OCI-LY1 (cell line): ENCODE measurements around the gene CAPN7.
A peak's percentile ranks its signal among the peaks of the same experiment; 100 is the strongest.

ENCODE experiments used
- H2AFZ ChIP-seq: fragments of 200-600 bp; sonication (generic), shearing (Covaris generic); 2 replicates; pipeline ENCODE4 v1.6.0; 2014; ENCODE audit warnings: antibody characterized with exemption, mild to moderate bottlenecking, low read length
- H3F3A ChIP-seq: fragments of 200-600 bp; sonication (generic), shearing (Covaris generic); 2 replicates; pipeline ENCODE4 v1.6.0; 2014; ENCODE audit warnings: mild to moderate bottlenecking, antibody characterized with exemption, low read length, moderate library complexity; ENCODE audit not compliant: insufficient read depth
- H3K27ac ChIP-seq: fragments of 200-600 bp; sonication (generic); 2 replicates; pipeline ENCODE4 v1.5.1; 2014; ENCODE audit warnings: low read length, mixed run types, mild to moderate bottlenecking, low read depth; ENCODE audit not compliant: poor library complexity, severe bottlenecking
- H3K27me3 ChIP-seq: fragments of 200-600 bp; sonication (generic); 2 replicates; pipeline ENCODE4 v1.6.0; 2014; ENCODE audit warnings: antibody characterized with exemption, mild to moderate bottlenecking, low read length, moderate library complexity; ENCODE audit not compliant: insufficient read depth
- H3K36me3 ChIP-seq: fragments of 200-600 bp; sonication (generic); 2 replicates; pipeline ENCODE4 v1.6.1; 2014; ENCODE audit warnings: mild to moderate bottlenecking, antibody characterized with exemption, low read length, moderate library complexity, mixed read lengths; ENCODE audit not compliant: insufficient read depth
- H3K4me1 ChIP-seq: fragments of 200-600 bp; sonication (generic); 2 replicates; pipeline ENCODE4 v1.5.1; 2014; ENCODE audit warnings: mild to moderate bottlenecking, low read length, moderate library complexity; ENCODE audit not compliant: insufficient read depth, severe bottlenecking
- H3K4me2 ChIP-seq: fragments of 200-600 bp; sonication (generic), shearing (Covaris generic); 2 replicates; pipeline ENCODE4 v1.6.1; 2014; ENCODE audit warnings: low read length
- H3K4me3 ChIP-seq: fragments of 200-600 bp; sonication (generic); 2 replicates; pipeline ENCODE4 v1.5.1; 2014; ENCODE audit warnings: low read length, low read depth, mild to moderate bottlenecking, mixed read lengths; ENCODE audit not compliant: poor library complexity, severe bottlenecking
- H3K79me2 ChIP-seq: fragments of 200-600 bp; shearing (Covaris generic); 2 replicates; pipeline ENCODE4 v1.6.1; 2016; ENCODE audit warnings: mixed run types, low read length, mixed read lengths; ENCODE audit not compliant: insufficient read depth
- H3K9ac ChIP-seq: fragments of 200-600 bp; sonication (generic), shearing (Covaris generic); 2 replicates; pipeline ENCODE4 v1.6.1; 2014; ENCODE audit warnings: mild to moderate bottlenecking, low read length, mixed read lengths
- H3K9me2 ChIP-seq: fragments of 200-600 bp; sonication (generic), shearing (Covaris generic); 2 replicates; pipeline ENCODE4 v1.6.1; 2014; ENCODE audit warnings: low read depth, mild to moderate bottlenecking, low read length, mixed read lengths
- H3K9me3 ChIP-seq: fragments of 200-600 bp; shearing (Covaris generic); 2 replicates; pipeline ENCODE4 v1.6.1; 2014; ENCODE audit warnings: low read length, mixed read lengths
- H4K20me1 ChIP-seq: fragments of 200-600 bp; sonication (generic), shearing (Covaris generic); 2 replicates; pipeline ENCODE4 v1.6.0; 2016; ENCODE audit warnings: mild to moderate bottlenecking, low read length; ENCODE audit not compliant: insufficient read depth
- CTCF ChIP-seq: fragments of 200-600 bp; sonication (generic), shearing (Covaris generic); IDR thresholded peaks from 2 replicates; pipeline ENCODE4 v1.5.1; 2017; ENCODE audit warnings: mild to moderate bottlenecking, antibody characterized with exemption, low read length, moderate library complexity, mixed read lengths
- EZH2 ChIP-seq: fragments of 200-600 bp; sonication (generic), shearing (Covaris generic); IDR thresholded peaks from 2 replicates; pipeline ENCODE4 v1.8.0; 2017; ENCODE audit warnings: borderline replicate concordance, mixed run types, mild to moderate bottlenecking, antibody characterized with exemption, low read length, moderate library complexity, mixed read lengths

Gene CAPN7

GRCh38 chr3:15289661-15290060 lies 83.6 kb downstream of the CAPN7 start:
- no peak for TF ChIP-seq EZH2
- TF ChIP-seq CTCF: no peak
- H3K9me2 ChIP-seq: no peaks in the 10 kb centered on the region
- H3F3A ChIP-seq: no peaks in the 10 kb centered on the region
- H2AFZ ChIP-seq: no peak overlapping the region
- peaks cover 18% of the 10 kb centered on the region for H3K4me1 ChIP-seq
- H3K27me3 ChIP-seq: no peaks in the 10 kb centered on the region
- no peaks in the 10 kb centered on the region for H4K20me1 ChIP-seq
- no peak overlapping the region for H3K9ac ChIP-seq
- H3K36me3 ChIP-seq: no peaks in the 10 kb centered on the region; the same call in 1 of the 2 replicates
- no peak overlapping the region for H3K27ac ChIP-seq
- no peak overlapping the region for H3K4me2 ChIP-seq
- H3K9me3 ChIP-seq: no peaks in the 10 kb centered on the region
- no peak overlapping the region for H3K4me3 ChIP-seq
- no peaks in the 10 kb centered on the region for H3K79me2 ChIP-seq

- Histone ChIP-seq H2AFZ (no peak overlapping the region), H3F3A (no peaks in the 10 kb centered on the region), H3K9ac (no peak overlapping the region), H3K9me2 (no peaks in the 10 kb centered on the region), H3K4me1 (peaks cover 29% of the 10 kb centered on the region), H3K79me2 (no peaks in the 10 kb centered on the region), H3K4me2 (no peak overlapping the region), H4K20me1 (no peaks in the 10 kb centered on the region), H3K9me3 (no peaks in the 10 kb centered on the region), H3K4me3 (no peak overlapping the region), H3K36me3 (no peaks in the 10 kb centered on the region; the same call in 1 of the 2 replicates), H3K27ac (no peak overlapping the region), H3K27me3 (no peaks in the 10 kb centered on the region)
- no peak for TF ChIP-seq CTCF
- no peak for TF ChIP-seq EZH2
Observed at GRCh38 chr3:15290736-15291135, 84.7 kb downstream of the CAPN7 start.

GRCh38 chr3:15291589-15292541 lies 85.8 kb downstream of the CAPN7 start:
- H3F3A ChIP-seq: no peaks in the 10 kb centered on the region
- no peak overlapping the region for H2AFZ ChIP-seq
- H3K9me3 ChIP-seq: no peaks in the 10 kb centered on the region
- H3K27me3 ChIP-seq: no peaks in the 10 kb centered on the region
- H3K79me2 ChIP-seq: no peaks in the 10 kb centered on the region
- H3K4me2 ChIP-seq: peak overlapping the region; percentile 39; the same call in 1 of the 2 replicates
- H4K20me1 ChIP-seq: no peaks in the 10 kb centered on the region
- TF ChIP-seq EZH2 (no peak), CTCF (no peak)
- peak overlapping the region; percentile 41 for H3K27ac ChIP-seq
- H3K9ac ChIP-seq: no peak overlapping the region
- no peaks in the 10 kb centered on the region for H3K9me2 ChIP-seq
- H3K36me3 ChIP-seq: no peaks in the 10 kb centered on the region; the same call in 1 of the 2 replicates
- H3K4me3 ChIP-seq: no peak overlapping the region
- peaks cover 29% of the 10 kb centered on the region for H3K4me1 ChIP-seq
